H1 (cell line): ENCODE measurements around the gene TCF4. TPM values are rescaled to one million over a fixed set of nuclear protein-coding genes. Genes with fewer than 3 reads are reported as not detected.

Experiments used
- CBX5 ChIP-seq: fragments of 300-800, 300-1000 bp; sonication (generic); IDR thresholded peaks from 2 replicates; pipeline ENCODE4 v1.7.1; 2016; ENCODE audit warnings: antibody characterized with exemption, low read length, low read depth
- RAD21 ChIP-seq, 2 experiments: IDR thresholded peaks in 1 of 2; conservative IDR thresholded peaks in 1 of 2; 2 replicates each; pipeline ENCODE4 v1.6.1; 2011; ENCODE audit warnings: low read depth in 2 of 2, low read length in 2 of 2, improper control_type of control experiment in 1 of 2, inconsistent platforms in 1 of 2, mild to moderate bottlenecking in 1 of 2, moderate library complexity in 1 of 2
- SAP30 ChIP-seq: fragments of 300-600 bp; sonication (generic); IDR thresholded peaks from 2 replicates; pipeline ENCODE4 v1.7.1; 2012; ENCODE audit warnings: low read length, moderate library complexity, mild to moderate bottlenecking, inconsistent platforms; ENCODE audit not compliant: insufficient read depth, insufficient replicate concordance
- polyA plus RNA-seq, 7 experiments: library from polyadenylated mRNA; depleted of rRNA in 3 of 7; stranded (reverse) in 5 of 7; unstranded in 2 of 7; fragments of >200 nt in 5 of 7; fragments of 200-250 nt in 2 of 7; gene quantifications; 1 replicate in 5 of 7; 2 replicates in 1 of 7; 4 replicates in 1 of 7; pipeline versions ENCODE4 v1.2.1 to v1.2.3, GENCODE V29; 2011 to 2013; ENCODE audit warnings: missing spikeins in 2 of 7, mixed read lengths in 2 of 7
- total RNA-seq: library from RNA; stranded (reverse); fragmentation: NEBNext Ultra II Directional; extraction: Animal tissue kit (Norgen Biotek cat#: 25700); gene quantifications from 2 replicates; pipeline ENCODE4 v1.2.1, GENCODE V29; 2021

Gene TCF4
- total and polyA plus RNA-seq, 2 of the 8 experiments (the other 6 are each of a cell fraction or from before 2014, with no cell fraction given), result 59.3 to 118 TPM

GRCh38 chr18:55250768-55251173 lies 337.2 kb downstream of the TCF4 start (continued):
- no peak for TF ChIP-seq SAP30
- TF ChIP-seq RAD21 (IDR thresholded peaks at IDR 0.05 in 1 of 2, conservative IDR thresholded peaks at IDR 0.05 in 1 of 2; ENCODE audit: low read depth in 2 of 2, low read length in 2 of 2), result no peak
- no peak for TF ChIP-seq CBX5
